ENCODE measurements around the gene MUC22. TPM values are rescaled to one million over a fixed set of nuclear protein-coding genes. Genes with fewer than 3 reads are reported as not detected.
"Not testable (repeated sequence)": the region's sequence is repeated elsewhere in the genome, so short reads cannot be mapped to it uniquely, and the experiment has no call there.

MUC22 gene
- total RNA-seq, 1 donor, result not detected

DNA sequence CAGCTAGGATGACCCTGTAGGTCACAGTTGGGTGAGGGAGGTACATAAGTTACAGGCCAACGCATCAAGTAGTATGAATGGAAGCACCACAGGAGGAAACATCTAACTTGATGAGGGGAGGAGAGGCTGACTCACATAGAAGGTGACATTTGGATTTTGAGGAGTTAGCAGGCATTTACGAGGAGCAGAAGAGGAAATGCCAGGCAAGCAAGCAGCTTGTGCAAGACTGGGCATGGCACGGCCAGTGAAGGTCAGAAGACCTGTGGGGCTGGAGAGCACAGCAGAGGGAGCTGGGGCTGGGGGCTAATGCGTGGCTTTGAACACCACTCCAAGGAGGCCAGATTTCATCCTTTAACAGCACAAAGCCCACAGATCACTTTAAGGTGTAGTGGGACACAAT is 37.8 kb downstream of the MUC22 start:
- no peak overlapping the region for H3K4me3 ChIP-seq (ENCODE audit: insufficient read depth, low read length)
- H4K20me1 ChIP-seq (ENCODE audit: insufficient read depth, low read length), result no peaks in the 10 kb centered on the region
- H3K27me3 ChIP-seq (ENCODE audit: insufficient read depth, low read length), result peaks cover 21% of the 10 kb centered on the region
- DNase-seq (ENCODE audit: insufficient read length, low spot score, missing footprints), result no peak
- no peaks in the 10 kb centered on the region for H3K9me3 ChIP-seq (ENCODE audit: low read depth, low read length)
- H3K4me1 ChIP-seq (ENCODE audit: insufficient read depth, low read length), result no peaks in the 10 kb centered on the region
- H3K4me2 ChIP-seq (ENCODE audit: insufficient read depth, low read length), result no peak overlapping the region
- TF ChIP-seq, protein P1, sequence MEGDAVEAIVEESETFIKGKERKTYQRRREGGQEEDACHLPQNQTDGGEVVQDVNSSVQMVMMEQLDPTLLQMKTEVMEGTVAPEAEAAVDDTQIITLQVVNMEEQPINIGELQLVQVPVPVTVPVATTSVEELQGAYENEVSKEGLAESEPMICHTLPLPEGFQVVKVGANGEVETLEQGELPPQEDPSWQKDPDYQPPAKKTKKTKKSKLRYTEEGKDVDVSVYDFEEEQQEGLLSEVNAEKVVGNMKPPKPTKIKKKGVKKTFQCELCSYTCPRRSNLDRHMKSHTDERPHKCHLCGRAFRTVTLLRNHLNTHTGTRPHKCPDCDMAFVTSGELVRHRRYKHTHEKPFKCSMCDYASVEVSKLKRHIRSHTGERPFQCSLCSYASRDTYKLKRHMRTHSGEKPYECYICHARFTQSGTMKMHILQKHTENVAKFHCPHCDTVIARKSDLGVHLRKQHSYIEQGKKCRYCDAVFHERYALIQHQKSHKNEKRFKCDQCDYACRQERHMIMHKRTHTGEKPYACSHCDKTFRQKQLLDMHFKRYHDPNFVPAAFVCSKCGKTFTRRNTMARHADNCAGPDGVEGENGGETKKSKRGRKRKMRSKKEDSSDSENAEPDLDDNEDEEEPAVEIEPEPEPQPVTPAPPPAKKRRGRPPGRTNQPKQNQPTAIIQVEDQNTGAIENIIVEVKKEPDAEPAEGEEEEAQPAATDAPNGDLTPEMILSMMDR (IDR thresholded peaks at IDR 0.05; ENCODE audit: extremely low read depth, low read depth, low read length), result no peak
- H3K79me2 ChIP-seq (ENCODE audit: insufficient read depth, low read length), result no peaks in the 10 kb centered on the region
- H3K36me3 ChIP-seq (ENCODE audit: insufficient read depth, low read length), result no peaks in the 10 kb centered on the region
- no peak overlapping the region for H2AFZ ChIP-seq (ENCODE audit: low read length)
- no peak overlapping the region for H3K27ac ChIP-seq (ENCODE audit: low read depth, low read length)

DNA sequence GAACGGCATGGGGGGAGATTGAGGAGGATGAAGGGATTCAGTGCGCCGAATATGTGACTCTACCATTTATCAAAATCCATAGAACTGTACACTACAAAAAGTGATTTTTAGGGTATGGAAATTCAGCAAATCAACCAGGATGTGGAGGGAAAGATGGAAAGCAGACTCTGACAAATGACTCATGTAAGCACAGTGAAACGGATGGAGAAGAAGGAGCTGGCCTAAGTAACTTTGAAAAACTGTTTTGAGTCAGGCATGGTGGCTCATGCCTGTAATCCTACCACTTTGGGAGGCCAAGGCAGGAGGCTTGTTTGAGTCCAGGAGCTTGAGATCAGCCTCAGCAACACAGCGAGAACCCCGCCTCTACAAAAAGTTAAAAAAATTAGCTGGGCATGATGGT is 39.2 kb downstream of the MUC22 start:
- no peak overlapping the region for H3K4me3 ChIP-seq (ENCODE audit: insufficient read depth, low read length)
- H3K79me2 ChIP-seq (ENCODE audit: insufficient read depth, low read length), result no peaks in the 10 kb centered on the region
- no peak overlapping the region for H3K27ac ChIP-seq (ENCODE audit: low read depth, low read length)
- H4K20me1 ChIP-seq (ENCODE audit: insufficient read depth, low read length), result no peaks in the 10 kb centered on the region
- H3K4me1 ChIP-seq (ENCODE audit: insufficient read depth, low read length), result no peaks in the 10 kb centered on the region
- TF ChIP-seq, protein P1 (IDR thresholded peaks at IDR 0.05; ENCODE audit: extremely low read depth, low read depth, low read length), result no peak
- H2AFZ ChIP-seq (ENCODE audit: low read length), result no peak overlapping the region
- H3K9me3 ChIP-seq (ENCODE audit: low read depth, low read length), result no peaks in the 10 kb centered on the region
- H3K4me2 ChIP-seq (ENCODE audit: insufficient read depth, low read length), result no peak overlapping the region
- peaks cover 14% of the 10 kb centered on the region for H3K27me3 ChIP-seq (ENCODE audit: insufficient read depth, low read length)
- H3K36me3 ChIP-seq (ENCODE audit: insufficient read depth, low read length), result no peaks in the 10 kb centered on the region
- DNase-seq (ENCODE audit: insufficient read length, low spot score, missing footprints), result no peak

DNA sequence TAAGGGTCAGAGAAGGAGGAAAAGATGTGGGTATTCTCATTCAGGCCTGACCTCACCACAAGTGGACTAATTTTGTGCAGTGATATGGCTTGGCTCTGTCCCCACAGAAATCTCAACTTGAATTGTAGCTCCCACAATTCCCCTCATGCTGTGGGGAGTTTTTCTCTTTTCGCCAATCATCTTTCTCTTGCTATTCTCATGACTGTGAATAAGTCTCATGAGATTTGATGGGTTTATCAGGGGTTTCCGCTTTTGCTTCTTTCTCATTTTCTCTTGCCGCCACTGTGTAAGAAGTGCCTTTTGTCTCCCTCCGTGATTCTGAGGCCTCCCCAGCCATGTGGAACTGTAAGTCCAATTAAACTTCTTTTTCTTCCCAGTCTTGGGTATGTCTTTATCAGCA is 42.9 kb downstream of the MUC22 start:
- H3K36me3 ChIP-seq (ENCODE audit: insufficient read depth, low read length); H2AFZ ChIP-seq (ENCODE audit: low read length); DNase-seq (ENCODE audit: insufficient read length, low spot score, missing footprints); H3K27me3 ChIP-seq (ENCODE audit: insufficient read depth, low read length); H4K20me1 ChIP-seq (ENCODE audit: insufficient read depth, low read length); H3K4me3 ChIP-seq (ENCODE audit: insufficient read depth, low read length); H3K27ac ChIP-seq (ENCODE audit: low read depth, low read length); H3K4me2 ChIP-seq (ENCODE audit: insufficient read depth, low read length); H3K9me3 ChIP-seq (ENCODE audit: low read depth, low read length); H3K79me2 ChIP-seq (ENCODE audit: insufficient read depth, low read length): not testable (repeated sequence)
- H3K4me1 ChIP-seq (ENCODE audit: insufficient read depth, low read length), result peaks cover 12% of the 10 kb centered on the region

DNA sequence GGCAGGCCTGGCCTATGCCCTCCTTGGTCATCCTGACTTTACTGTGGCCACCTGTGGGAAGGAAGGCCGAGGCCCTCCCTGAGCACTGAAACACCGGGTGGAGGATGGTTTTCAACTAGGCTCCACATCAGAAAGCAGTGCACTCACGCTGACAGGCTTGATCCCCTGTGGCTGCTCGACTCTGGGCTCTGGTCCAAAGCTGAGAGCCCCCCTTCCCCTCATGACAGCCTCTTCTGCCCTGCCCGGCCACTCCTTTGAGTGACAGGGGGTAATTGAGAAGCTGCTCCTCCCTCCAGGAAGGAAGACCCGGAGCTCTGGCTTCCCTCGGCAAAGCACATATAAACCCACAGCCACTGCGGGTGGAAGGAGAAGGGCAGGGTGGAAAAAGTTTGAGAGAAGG is 43.6 kb downstream of the MUC22 start:
- no peak for DNase-seq (ENCODE audit: insufficient read length, low spot score, missing footprints)
- TF ChIP-seq, protein P1 (IDR thresholded peaks at IDR 0.05; ENCODE audit: extremely low read depth, low read depth, low read length), result no peak
- no peaks in the 10 kb centered on the region for H3K27me3 ChIP-seq (ENCODE audit: insufficient read depth, low read length)
- no peaks in the 10 kb centered on the region for H3K79me2 ChIP-seq (ENCODE audit: insufficient read depth, low read length)
- no peaks in the 10 kb centered on the region for H3K9me3 ChIP-seq (ENCODE audit: low read depth, low read length)
- no peak overlapping the region for H3K4me2 ChIP-seq (ENCODE audit: insufficient read depth, low read length)
- peaks cover 16% of the 10 kb centered on the region for H3K4me1 ChIP-seq (ENCODE audit: insufficient read depth, low read length)
- no peak overlapping the region for H3K27ac ChIP-seq (ENCODE audit: low read depth, low read length)
- no peak overlapping the region for H3K4me3 ChIP-seq (ENCODE audit: insufficient read depth, low read length)
- peak overlapping the region; percentile 51 for H2AFZ ChIP-seq (ENCODE audit: low read length)
- H3K36me3 ChIP-seq (ENCODE audit: insufficient read depth, low read length), result no peaks in the 10 kb centered on the region
- no peaks in the 10 kb centered on the region for H4K20me1 ChIP-seq (ENCODE audit: insufficient read depth, low read length)

Data from osteoblast (primary cell).